ENCODE data around the gene ABI3BP. TPM values are rescaled to one million over a fixed set of nuclear protein-coding genes. Genes with fewer than 3 reads are reported as not detected.

ABI3BP gene
- total RNA-seq, 1 experiment from 2014 or later: 0.74 TPM

- CTCF ChIA-PET: no interaction called here
Measured at GRCh38 chr3:100994809-100995208, 1.6 kb upstream of the ABI3BP start.

GRCh38 chr3:100994187-100994586 is 966 bp upstream of the ABI3BP start:
- DNase-seq (ENCODE audit: low spot score): no peak
- Mint-ChIP-seq H3K4me1 (no peaks in the 10 kb centered on the region; the same call in 1 of the 2 replicates), H3K36me3 (no peaks in the 10 kb centered on the region), H3K4me3 (no peak overlapping the region), H3K27ac (no peak overlapping the region), H3K9me3 (no peaks in the 10 kb centered on the region), H3K27me3 (ENCODE audit: low read depth) (no peaks in the 10 kb centered on the region)
- POLR2A ChIA-PET: no interaction called here
- CTCF ChIA-PET: interaction anchor here (1.2 kb wide), 1 partner anchor 138 kb away, joined by 3 read pairs; no protein-coding TSS in a partner anchor
- no peak for ATAC-seq
- TF ChIP-seq PRDM15 (CRISPR knock-in tag; IDR thresholded peaks at IDR 0.05) (no peak), ZNF425 (CRISPR knock-in tag; conservative IDR thresholded peaks at IDR 0.05) (no peak), ZNF232 (CRISPR knock-in tag; IDR thresholded peaks at IDR 0.05) (no peak)

More at GRCh38 chr3:100994809-100995208, 1.6 kb upstream of the ABI3BP start:
- TF ChIP-seq ZNF317 (CRISPR knock-in tag; IDR thresholded peaks at IDR 0.05; ENCODE audit: borderline replicate concordance, low read depth): no peak
- TF ChIP-seq ZNF532 (CRISPR knock-in tag; IDR thresholded peaks at IDR 0.05; ENCODE audit: borderline replicate concordance): no peak
- no peak for TF ChIP-seq NR1H2 (CRISPR knock-in tag; IDR thresholded peaks at IDR 0.05)
- no peak for TF ChIP-seq SOX15 (CRISPR knock-in tag; IDR thresholded peaks at IDR 0.05)
- TF ChIP-seq ESRRA (CRISPR knock-in tag; IDR thresholded peaks at IDR 0.05; ENCODE audit: borderline replicate concordance): no peak
- TF ChIP-seq FOXP4 (CRISPR knock-in tag; IDR thresholded peaks at IDR 0.05): no peak
- TF ChIP-seq HMGA2 (CRISPR knock-in tag; IDR thresholded peaks at IDR 0.05): no peak
- TF ChIP-seq STAT6 (CRISPR knock-in tag; conservative IDR thresholded peaks at IDR 0.05; ENCODE audit: low read depth): no peak
- no peak for TF ChIP-seq TEAD1 (CRISPR knock-in tag; IDR thresholded peaks at IDR 0.05)
- no peak overlapping the region for H3K4me3 Mint-ChIP-seq
- H3K9me3 Mint-ChIP-seq: no peaks in the 10 kb centered on the region
- POLR2A ChIA-PET: no interaction called here
- no peak for ATAC-seq
- no peak overlapping the region for H3K27ac Mint-ChIP-seq
- no peaks in the 10 kb centered on the region for H3K36me3 Mint-ChIP-seq
- H3K27me3 Mint-ChIP-seq (ENCODE audit: low read depth): no peaks in the 10 kb centered on the region
- H3K4me1 Mint-ChIP-seq: no peaks in the 10 kb centered on the region; the same call in 1 of the 2 replicates
- no peak for DNase-seq (ENCODE audit: low spot score)
